Epithelial cell of esophagus (primary cell): Measurements from ENCODE around the gene ILRUN.

Source experiments
- DNase-seq: peaks from one replicate; pipeline ENCODE4 v3.0.0; 2010; ENCODE audit warnings: low read depth
- H3K4me3 ChIP-seq: 2 replicates; pipeline ENCODE4 v1.5.1; 2011; ENCODE audit warnings: mild to moderate bottlenecking, low read length, control low read depth
- CTCF ChIP-seq: IDR thresholded peaks from 2 replicates; pipeline ENCODE4 v1.5.1; 2011; ENCODE audit warnings: low read depth, mild to moderate bottlenecking, low read length, control low read depth, inconsistent platforms; ENCODE audit not compliant: insufficient read depth; ENCODE audit errors: missing control alignments

The ILRUN gene

GRCh38 chr6:34696189-34696738 lies 303 bp downstream of the ILRUN start:
- TF ChIP-seq CTCF, result no peak
- peak; percentile 50 for DNase-seq
- H3K4me3 ChIP-seq, result peak overlapping the region; percentile 97

GRCh38 chr6:34695729-34696188 lies 808 bp downstream of the ILRUN start:
- no peak for TF ChIP-seq CTCF
- DNase-seq, result peak; percentile 6
- H3K4me3 ChIP-seq, result peak overlapping the region; percentile 97

GRCh38 chr6:34692280-34692679 lies 4.3 kb downstream of the ILRUN start:
- peak; percentile 62 for DNase-seq
- H3K4me3 ChIP-seq, result no peak overlapping the region
- TF ChIP-seq CTCF, result no peak

- DNase-seq, result peak; percentile 25
- H3K4me3 ChIP-seq, result no peak overlapping the region
- TF ChIP-seq CTCF, result no peak
Measured at GRCh38 chr6:34689742-34690141, 6.8 kb downstream of the ILRUN start.

- no peak for DNase-seq
- no peak overlapping the region for H3K4me3 ChIP-seq
- TF ChIP-seq CTCF, result no peak
Measured at GRCh38 chr6:34688956-34689355, 7.6 kb downstream of the ILRUN start.

GRCh38 chr6:34684919-34685318 lies 11.6 kb downstream of the ILRUN start:
- no peak for TF ChIP-seq CTCF
- H3K4me3 ChIP-seq, result no peak overlapping the region
- no peak for DNase-seq

- no peak overlapping the region for H3K4me3 ChIP-seq
- TF ChIP-seq CTCF, result no peak
- DNase-seq, result no peak
Measured at GRCh38 chr6:34684364-34684763, 12.2 kb downstream of the ILRUN start.
